CD4-positive, CD25-positive, alpha-beta regulatory T cell (primary cell): ENCODE results near the gene MAPT. TPM values are rescaled to one million over a fixed set of nuclear protein-coding genes. Genes with fewer than 3 reads are reported as not detected.

ENCODE experiments used
- ATAC-seq, 2 donors: fragments of 150-1000 bp; cut with Tn5 transposase; one replicate each; pipeline ENCODE4 v1.10.0; 2021; ENCODE audit warnings: low read depth in 2 of 2, moderate number of reproducible peaks in 2 of 2, moderate library complexity in 1 of 2
- DNase-seq, 3 donors: peaks; one replicate each; pipeline versions ENCODE4 v3.0.0 to v3.0.0-alpha.2; 2012 to 2022; ENCODE audit warnings: mixed read lengths in 1 of 3
- H3K27ac ChIP-seq: one replicate; pipeline ENCODE4 v1.7.0; 2013; ENCODE audit warnings: mild to moderate bottlenecking, low read length; ENCODE audit not compliant: insufficient read depth, poor library complexity, severe bottlenecking
- H3K27me3 ChIP-seq: one replicate; pipeline ENCODE4 v1.7.0; 2013; ENCODE audit warnings: low read length; ENCODE audit not compliant: control insufficient read depth, insufficient read depth
- H3K36me3 ChIP-seq: one replicate; pipeline ENCODE4 v1.7.0; 2013; ENCODE audit warnings: mild to moderate bottlenecking, low read length, moderate library complexity; ENCODE audit not compliant: control insufficient read depth, insufficient read depth
- H3K4me1 ChIP-seq: 2 replicates; pipeline ENCODE4 v1.7.0; 2013; ENCODE audit warnings: mild to moderate bottlenecking, low read length; ENCODE audit not compliant: insufficient read depth, control insufficient read depth, poor library complexity, severe bottlenecking
- H3K4me3 ChIP-seq: one replicate; pipeline ENCODE4 v1.7.0; 2013; ENCODE audit warnings: low read depth, mild to moderate bottlenecking, low read length, moderate library complexity
- H3K9me3 ChIP-seq, 2 experiments: 1 replicate in 1 of 2; 2 replicates in 1 of 2; pipeline ENCODE4 v1.7.0; 2013; ENCODE audit warnings: low read length in 2 of 2, mild to moderate bottlenecking in 1 of 2, moderate library complexity in 1 of 2; ENCODE audit not compliant: control insufficient read depth in 2 of 2
- H3K27ac Mint-ChIP-seq, 3 donors: one replicate each; pipeline ENCODE4 v1.8.0; 2020 to 2022; ENCODE audit warnings: mild to moderate bottlenecking in 3 of 3, mixed read lengths in 3 of 3, moderate library complexity in 2 of 3
- H3K27me3 Mint-ChIP-seq: one replicate; pipeline ENCODE4 v1.8.0; 2022; ENCODE audit warnings: mild to moderate bottlenecking, mixed read lengths
- H3K36me3 Mint-ChIP-seq: one replicate; pipeline ENCODE4 v1.8.0; 2020; ENCODE audit warnings: mixed read lengths
- H3K4me1 Mint-ChIP-seq, 4 donors: one replicate each; pipeline ENCODE4 v1.8.0; 2020 to 2022; ENCODE audit warnings: mixed read lengths in 4 of 4, mild to moderate bottlenecking in 1 of 4
- H3K4me3 Mint-ChIP-seq, 4 donors: one replicate each; pipeline ENCODE4 v1.8.0; 2020 to 2022; ENCODE audit warnings: mild to moderate bottlenecking in 4 of 4, mixed read lengths in 4 of 4, moderate library complexity in 3 of 4
- H3K9me3 Mint-ChIP-seq, 7 donors: one replicate each; pipeline ENCODE4 v1.8.0; 2020 to 2022; ENCODE audit warnings: mixed read lengths in 7 of 7, mild to moderate bottlenecking in 3 of 7, moderate library complexity in 2 of 7
- polyA plus RNA-seq, 4 donors: library from polyadenylated mRNA; unstranded; fragments of 300-500 nt; fragmentation: Illumina TruSeq; gene quantifications; one replicate each; pipeline ENCODE4 v1.2.3, GENCODE V29; 2021
- total RNA-seq: library from RNA; stranded (reverse); gene quantifications from one replicate; pipeline ENCODE4 v1.2.3, GENCODE V29; 2022

The MAPT gene
- total and polyA plus RNA-seq, 5 donors from 2014 or later = 0.05 to 0.69 (median 0.16) TPM; not detected in 2

DNA sequence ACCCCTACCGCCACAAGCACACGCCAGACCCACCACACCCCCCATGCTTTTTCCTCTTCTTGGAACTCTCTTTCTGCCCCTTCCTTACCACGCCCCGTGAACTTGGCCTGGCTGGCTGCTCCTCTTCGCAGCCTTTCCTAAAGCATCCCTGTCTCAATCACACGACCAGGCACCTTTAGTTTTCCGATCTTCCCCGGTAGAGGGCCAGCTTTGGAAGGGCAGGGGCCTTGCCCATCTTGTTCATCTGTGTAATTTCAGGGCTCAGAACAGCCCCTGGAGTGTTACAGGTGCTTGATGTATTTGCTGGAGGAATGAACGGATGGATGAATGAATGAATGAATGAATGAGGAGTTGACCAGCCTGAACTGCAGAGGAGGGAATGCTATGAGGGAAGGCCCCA is 45.9 kb upstream of the MAPT start:
- H3K27ac ChIP-seq = no peak overlapping the region
- no peak overlapping the region for H3K4me3 ChIP-seq
- H3K27me3 ChIP-seq = peaks cover 3% of the 10 kb centered on the region
- no peaks in the 10 kb centered on the region for H3K36me3 ChIP-seq
- H3K27ac Mint-ChIP-seq = no peak overlapping the region
- no peaks in the 10 kb centered on the region for H3K9me3 ChIP-seq
- H3K4me1 Mint-ChIP-seq = peaks cover 0 to 4% (median 3%) of the 10 kb centered on the region in 4 donors
- ATAC-seq (no peak), DNase-seq (no peak)
- H3K4me1 ChIP-seq = no peaks in the 10 kb centered on the region
- H3K9me3 Mint-ChIP-seq = peaks cover 0 to 3% (median 0%) of the 10 kb centered on the region in 7 donors
- H3K27me3 Mint-ChIP-seq = peaks cover 14% of the 10 kb centered on the region
- H3K4me3 Mint-ChIP-seq = no peak overlapping the region
- no peaks in the 10 kb centered on the region for H3K36me3 Mint-ChIP-seq

DNA sequence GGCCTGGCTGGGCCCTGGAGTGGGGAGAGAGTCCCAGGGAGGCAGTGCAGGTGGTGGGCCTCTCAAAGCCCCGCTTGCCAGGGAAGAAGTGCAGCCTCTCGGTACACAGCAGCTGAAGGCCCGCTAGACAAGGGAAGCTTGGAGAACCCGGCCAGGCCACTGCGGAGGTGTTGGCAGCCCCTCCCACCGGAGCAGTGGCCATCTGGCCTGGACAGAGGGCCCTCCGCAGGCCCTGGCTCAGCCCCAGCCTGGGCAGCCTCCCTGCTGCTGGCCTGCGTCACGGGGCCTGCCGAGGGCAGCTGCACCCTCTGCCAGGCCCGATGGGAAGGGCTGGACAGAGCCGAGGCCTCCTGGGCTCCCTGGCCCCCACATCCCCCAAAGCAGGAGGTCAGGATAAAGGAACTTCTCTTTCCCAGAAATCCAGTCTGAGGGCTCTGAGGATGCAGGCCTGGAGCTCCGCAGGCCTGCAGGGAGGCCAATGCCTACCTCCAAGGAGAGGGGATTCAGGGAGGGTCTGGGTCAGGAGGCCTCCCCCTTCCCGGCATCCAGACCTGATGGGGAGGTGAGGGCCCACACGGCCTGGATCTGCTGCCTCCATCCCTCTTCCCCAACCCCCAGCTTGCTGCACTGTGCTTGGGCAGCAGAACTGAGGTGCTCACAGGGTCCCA is 45.4 kb upstream of the MAPT start:
- no peaks in the 10 kb centered on the region for H3K9me3 ChIP-seq
- H3K4me3 Mint-ChIP-seq = no peak overlapping the region
- no peaks in the 10 kb centered on the region for H3K4me1 ChIP-seq
- peaks cover 14% of the 10 kb centered on the region for H3K27me3 Mint-ChIP-seq
- ATAC-seq = no peak
- no peak for DNase-seq
- peaks cover 3% of the 10 kb centered on the region for H3K27me3 ChIP-seq
- no peaks in the 10 kb centered on the region for H3K36me3 ChIP-seq
- no peak overlapping the region for H3K27ac Mint-ChIP-seq
- H3K36me3 Mint-ChIP-seq = no peaks in the 10 kb centered on the region
- peaks cover 0 to 3% (median 0%) of the 10 kb centered on the region in 7 donors for H3K9me3 Mint-ChIP-seq
- H3K27ac ChIP-seq = no peak overlapping the region
- peaks cover 0 to 4% (median 3%) of the 10 kb centered on the region in 4 donors for H3K4me1 Mint-ChIP-seq
- no peak overlapping the region for H3K4me3 ChIP-seq

DNA sequence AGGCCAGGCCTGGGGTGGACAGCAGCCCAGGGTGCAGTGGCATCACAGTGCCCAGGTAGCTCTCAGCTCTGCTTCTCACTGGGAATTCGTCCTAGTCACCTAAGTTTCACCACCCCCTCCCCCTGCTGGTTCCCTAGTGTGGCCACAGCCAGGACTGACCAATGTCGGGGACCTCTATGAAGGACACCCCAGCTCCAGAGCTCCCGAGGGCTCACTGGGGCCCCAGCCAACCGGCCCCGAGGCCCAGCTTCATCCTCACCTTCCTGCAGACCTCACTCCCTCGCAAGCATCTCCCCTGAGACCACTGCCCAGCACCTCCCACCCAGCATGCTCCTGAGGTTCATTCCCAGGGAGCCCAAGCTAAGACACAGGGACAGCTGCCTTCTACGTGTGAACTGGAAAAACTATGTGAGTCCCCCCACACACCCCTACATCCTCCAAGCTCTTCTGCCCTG is 44.8 kb upstream of the MAPT start:
- H3K4me1 Mint-ChIP-seq = peaks cover 0 to 4% (median 3%) of the 10 kb centered on the region in 4 donors
- peaks cover 3% of the 10 kb centered on the region for H3K27me3 ChIP-seq
- no peaks in the 10 kb centered on the region for H3K9me3 ChIP-seq
- H3K4me3 ChIP-seq = no peak overlapping the region
- H3K27ac Mint-ChIP-seq = peak overlapping the region in 1 of 3 donors; percentile 20
- no peak for ATAC-seq
- peaks cover 14% of the 10 kb centered on the region for H3K27me3 Mint-ChIP-seq
- H3K4me3 Mint-ChIP-seq = no peak overlapping the region
- no peaks in the 10 kb centered on the region for H3K36me3 ChIP-seq
- no peaks in the 10 kb centered on the region for H3K36me3 Mint-ChIP-seq
- H3K4me1 ChIP-seq = no peaks in the 10 kb centered on the region
- H3K9me3 Mint-ChIP-seq = peaks cover 0 to 4% (median 0%) of the 10 kb centered on the region in 7 donors
- no peak overlapping the region for H3K27ac ChIP-seq
- no peak for DNase-seq

GRCh38 chr17:45850011-45850410 is 44.3 kb upstream of the MAPT start:
- H3K9me3 ChIP-seq = no peaks in the 10 kb centered on the region
- H3K9me3 Mint-ChIP-seq = peaks cover 0 to 7% (median 0%) of the 10 kb centered on the region in 7 donors
- H3K4me3 Mint-ChIP-seq = no peak overlapping the region
- peaks cover 14% of the 10 kb centered on the region for H3K27me3 Mint-ChIP-seq
- no peaks in the 10 kb centered on the region for H3K4me1 ChIP-seq
- no peak for ATAC-seq
- no peaks in the 10 kb centered on the region for H3K36me3 ChIP-seq
- no peaks in the 10 kb centered on the region for H3K36me3 Mint-ChIP-seq
- no peak overlapping the region for H3K27ac Mint-ChIP-seq
- DNase-seq = no peak
- no peak overlapping the region for H3K4me3 ChIP-seq
- H3K4me1 Mint-ChIP-seq = peaks cover 0 to 4% (median 3%) of the 10 kb centered on the region in 4 donors
- no peak overlapping the region for H3K27ac ChIP-seq
- H3K27me3 ChIP-seq = peaks cover 3% of the 10 kb centered on the region

- no peaks in the 10 kb centered on the region for H3K9me3 ChIP-seq
- ATAC-seq = no peak
- H3K4me1 Mint-ChIP-seq = peaks cover 0 to 4% (median 3%) of the 10 kb centered on the region in 4 donors
- H3K36me3 Mint-ChIP-seq = no peaks in the 10 kb centered on the region
- H3K27me3 ChIP-seq = peaks cover 3% of the 10 kb centered on the region
- H3K27ac Mint-ChIP-seq = no peak overlapping the region
- H3K27me3 Mint-ChIP-seq = peaks cover 14% of the 10 kb centered on the region
- H3K4me3 ChIP-seq = no peak overlapping the region
- no peak overlapping the region for H3K4me3 Mint-ChIP-seq
- no peaks in the 10 kb centered on the region for H3K4me1 ChIP-seq
- H3K9me3 Mint-ChIP-seq = peaks cover 0 to 7% (median 0%) of the 10 kb centered on the region in 7 donors
- H3K36me3 ChIP-seq = no peaks in the 10 kb centered on the region
- DNase-seq = no peak
- no peak overlapping the region for H3K27ac ChIP-seq
Measured at GRCh38 chr17:45850468-45850867, 43.9 kb upstream of the MAPT start.

DNA sequence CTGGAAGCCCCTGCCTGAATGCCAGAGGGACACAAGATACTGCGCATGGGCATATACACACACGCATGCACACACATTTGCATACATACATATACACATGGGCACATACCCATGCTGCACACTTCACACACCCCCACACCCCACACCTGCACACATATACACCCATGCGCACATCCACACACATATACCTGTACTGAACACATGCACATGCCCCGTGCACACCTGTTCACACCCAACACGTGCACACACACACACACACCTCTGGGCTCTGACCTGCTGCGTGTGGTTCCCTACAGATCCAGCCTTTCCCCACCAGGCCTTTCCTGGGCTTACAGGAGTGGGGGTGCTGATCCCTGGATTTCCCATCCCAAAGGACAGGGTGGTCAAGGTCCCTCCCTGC is 43.3 kb upstream of the MAPT start:
- Mint-ChIP-seq H3K27ac (peak overlapping the region in 1 of 3 donors; percentile 38), H3K27me3 (peaks cover 17% of the 10 kb centered on the region)

GRCh38 chr17:45851464-45851863 is 42.9 kb upstream of the MAPT start:
- no peak overlapping the region for H3K4me3 Mint-ChIP-seq
- ATAC-seq (no peak), DNase-seq (no peak)
- H3K36me3 Mint-ChIP-seq = no peaks in the 10 kb centered on the region
- no peak overlapping the region for H3K4me3 ChIP-seq
- H3K27me3 ChIP-seq = peaks cover 3% of the 10 kb centered on the region
- no peaks in the 10 kb centered on the region for H3K4me1 ChIP-seq
- no peak overlapping the region for H3K27ac Mint-ChIP-seq
- H3K9me3 ChIP-seq = no peaks in the 10 kb centered on the region
- peaks cover 18% of the 10 kb centered on the region for H3K27me3 Mint-ChIP-seq
- H3K36me3 ChIP-seq = no peaks in the 10 kb centered on the region
- no peak overlapping the region for H3K27ac ChIP-seq
- H3K4me1 Mint-ChIP-seq = peaks cover 0 to 4% (median 3%) of the 10 kb centered on the region in 4 donors
- peaks cover 0 to 7% (median 0%) of the 10 kb centered on the region in 7 donors for H3K9me3 Mint-ChIP-seq

More for the DNA sequence above, 43.3 kb upstream of the MAPT start:
- H3K4me3 Mint-ChIP-seq = no peak overlapping the region
- ATAC-seq (no peak), DNase-seq (no peak)
- peaks cover 0 to 4% (median 3%) of the 10 kb centered on the region in 4 donors for H3K4me1 Mint-ChIP-seq
- H3K36me3 Mint-ChIP-seq = no peaks in the 10 kb centered on the region
- H3K9me3 Mint-ChIP-seq = peaks cover 0 to 7% (median 0%) of the 10 kb centered on the region in 7 donors
- Histone ChIP-seq H3K4me1 (no peaks in the 10 kb centered on the region), H3K36me3 (no peaks in the 10 kb centered on the region), H3K9me3 (no peaks in the 10 kb centered on the region), H3K27ac (no peak overlapping the region), H3K4me3 (no peak overlapping the region), H3K27me3 (peaks cover 3% of the 10 kb centered on the region)

- peaks cover 18% of the 10 kb centered on the region for H3K27me3 Mint-ChIP-seq
- DNase-seq (no peak), ATAC-seq (no peak)
- no peak overlapping the region for H3K27ac ChIP-seq
- H3K4me3 ChIP-seq = no peak overlapping the region
- no peak overlapping the region for H3K27ac Mint-ChIP-seq
- no peak overlapping the region for H3K4me3 Mint-ChIP-seq
- no peaks in the 10 kb centered on the region for H3K9me3 ChIP-seq
- peaks cover 0 to 4% (median 3%) of the 10 kb centered on the region in 4 donors for H3K4me1 Mint-ChIP-seq
- peaks cover 3% of the 10 kb centered on the region for H3K27me3 ChIP-seq
- H3K36me3 Mint-ChIP-seq = no peaks in the 10 kb centered on the region
- H3K4me1 ChIP-seq = no peaks in the 10 kb centered on the region
- H3K36me3 ChIP-seq = no peaks in the 10 kb centered on the region
- H3K9me3 Mint-ChIP-seq = peaks cover 0 to 7% (median 0%) of the 10 kb centered on the region in 7 donors
Measured at GRCh38 chr17:45851873-45852272, 42.5 kb upstream of the MAPT start.
